Fibroblast of skin of scalp (primary cell): Measurements from ENCODE around the gene POC5.
"Not testable (repeated sequence)": the region's sequence is repeated elsewhere in the genome, so short reads cannot be mapped to it uniquely, and the experiment has no call there.

Source experiments
- DNase-seq: peaks from one replicate; pipeline ENCODE4 v3.0.0-alpha.2; 2013

POC5 gene

DNA sequence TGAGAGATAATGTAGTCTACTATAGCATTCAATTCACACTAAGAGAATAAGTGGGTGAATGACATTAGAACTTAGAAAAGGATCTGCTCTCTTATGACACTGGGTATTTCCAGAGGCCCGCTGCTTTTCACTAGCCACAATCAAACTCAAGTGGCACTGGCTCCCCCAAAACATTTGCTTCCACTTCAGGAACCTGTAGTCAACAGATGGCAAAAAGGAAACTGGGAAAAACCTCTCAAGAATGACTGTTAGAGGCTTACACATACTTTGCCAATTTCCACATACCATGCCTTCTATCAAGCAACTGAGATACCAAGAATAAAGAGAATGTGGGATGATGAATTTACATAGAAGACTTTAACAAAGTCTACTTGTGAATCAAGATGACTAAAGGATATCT is 11.2 kb downstream of the POC5 start:
- no peak for DNase-seq

- no peak for DNase-seq
These were observed 15.4 kb downstream of the POC5 start for GRCh38 chr5:75701856-75702255.

- not testable (repeated sequence) for DNase-seq
These were observed 21.5 kb downstream of the POC5 start for GRCh38 chr5:75695472-75696351.

- DNase-seq = no peak
These were observed 22.5 kb downstream of the POC5 start for GRCh38 chr5:75694781-75695180.

DNA sequence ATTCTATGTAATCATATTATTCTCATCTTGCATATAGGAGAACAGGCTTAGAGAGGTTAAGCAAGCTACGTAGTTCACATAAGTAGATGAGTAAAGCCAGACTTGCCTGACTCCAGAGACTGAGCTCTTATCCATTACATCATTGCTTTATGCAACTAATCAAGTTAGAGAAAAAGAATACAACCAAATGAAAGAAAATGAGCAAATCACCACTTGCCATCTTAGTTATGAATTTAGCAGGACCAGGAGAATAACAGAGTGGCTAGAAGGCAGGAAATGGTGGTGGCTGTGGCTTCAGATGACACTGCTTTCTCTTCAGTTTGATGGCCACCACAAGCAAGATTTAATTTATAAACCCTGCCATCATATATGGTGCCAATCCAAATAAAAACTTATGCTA is 26.6 kb downstream of the POC5 start:
- no peak for DNase-seq

DNA sequence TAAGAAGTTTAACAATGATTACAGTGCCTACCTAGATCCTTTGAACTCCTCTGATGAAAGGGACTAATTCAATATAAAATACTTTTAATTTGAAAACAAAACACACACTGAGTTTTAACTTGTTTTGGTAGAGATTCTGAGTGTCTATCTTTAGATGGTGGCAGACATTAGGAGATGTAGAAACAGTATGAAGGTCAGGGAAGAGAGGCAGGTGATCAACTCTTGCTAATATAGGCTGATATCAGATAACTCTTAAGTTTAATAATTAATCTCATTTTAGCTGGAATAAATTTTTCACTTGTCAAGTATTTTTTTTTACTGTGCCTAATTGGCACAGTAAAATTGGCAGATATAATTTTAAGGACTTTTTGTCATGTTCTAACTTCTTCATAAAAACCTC is 30.8 kb downstream of the POC5 start:
- DNase-seq = no peak

DNA sequence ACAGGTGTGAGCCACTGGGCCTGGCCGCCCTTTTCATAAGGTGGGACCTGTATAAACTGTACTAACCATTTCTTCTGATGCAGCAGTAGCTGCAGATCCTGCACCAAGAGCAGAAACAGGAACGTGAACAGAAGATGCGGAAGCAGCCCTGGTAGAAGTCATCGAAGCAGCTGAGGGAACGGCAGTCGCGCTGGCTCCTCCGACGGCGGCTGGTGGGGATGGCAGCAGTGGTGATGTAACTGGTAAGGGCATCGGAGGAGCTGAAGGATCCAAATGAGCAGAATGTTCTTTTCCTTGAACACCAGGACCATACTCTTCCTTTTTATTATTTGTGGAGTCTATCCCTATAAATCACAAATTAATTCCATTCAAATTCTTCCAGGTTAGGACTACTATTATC is 32.1 kb downstream of the POC5 start:
- DNase-seq = no peak

GRCh38 chr5:75681125-75681830 is 36.0 kb downstream of the POC5 start:
- DNase-seq = peak; percentile 45

- DNase-seq = no peak
These were observed 39.1 kb downstream of the POC5 start for GRCh38 chr5:75678155-75678554.

DNA sequence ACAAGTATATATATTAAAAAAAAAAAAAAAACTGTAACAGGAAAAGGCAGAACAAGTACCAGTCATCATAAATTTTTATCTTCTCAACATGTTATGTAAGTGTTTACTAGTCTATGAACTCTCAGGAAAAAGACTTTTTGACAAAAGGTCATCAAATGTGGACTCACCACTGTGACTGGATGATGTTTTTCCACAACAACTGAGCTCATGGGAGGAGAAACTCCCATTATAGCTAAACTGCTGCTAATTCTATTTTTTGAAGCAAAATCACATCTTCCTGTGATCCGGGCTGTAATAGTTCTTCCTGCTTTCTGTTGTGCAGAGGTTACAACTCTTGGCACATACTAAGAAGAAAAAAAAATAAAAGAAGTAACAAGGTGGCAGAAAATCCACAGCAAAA is 39.6 kb downstream of the POC5 start:
- no peak for DNase-seq

- DNase-seq = no peak
These were observed 41.5 kb downstream of the POC5 start for GRCh38 chr5:75675783-75676182.

GRCh38 chr5:75672616-75673015 is 44.6 kb downstream of the POC5 start:
- DNase-seq = no peak

DNA sequence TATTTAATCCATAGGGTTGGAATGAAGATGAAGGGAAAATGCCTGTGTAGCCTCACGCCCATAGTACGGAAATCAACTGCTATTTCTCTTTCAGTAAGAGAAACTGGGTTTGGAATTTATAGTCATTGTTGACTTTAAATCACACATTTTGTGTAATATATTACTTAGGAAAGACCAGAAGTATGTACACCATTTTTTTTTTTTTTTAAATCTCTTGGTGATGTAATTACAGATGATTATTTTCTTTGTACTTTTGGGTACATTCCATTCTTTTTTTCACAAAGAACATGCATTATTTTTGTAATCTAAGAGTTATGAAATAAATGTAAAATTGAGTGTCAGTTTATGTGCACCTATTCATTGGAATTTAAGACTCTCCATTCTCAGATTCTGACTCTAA is 45.7 kb downstream of the POC5 start:
- DNase-seq = no peak

GRCh38 chr5:75670577-75670976 is 46.7 kb downstream of the POC5 start:
- DNase-seq = no peak

DNA sequence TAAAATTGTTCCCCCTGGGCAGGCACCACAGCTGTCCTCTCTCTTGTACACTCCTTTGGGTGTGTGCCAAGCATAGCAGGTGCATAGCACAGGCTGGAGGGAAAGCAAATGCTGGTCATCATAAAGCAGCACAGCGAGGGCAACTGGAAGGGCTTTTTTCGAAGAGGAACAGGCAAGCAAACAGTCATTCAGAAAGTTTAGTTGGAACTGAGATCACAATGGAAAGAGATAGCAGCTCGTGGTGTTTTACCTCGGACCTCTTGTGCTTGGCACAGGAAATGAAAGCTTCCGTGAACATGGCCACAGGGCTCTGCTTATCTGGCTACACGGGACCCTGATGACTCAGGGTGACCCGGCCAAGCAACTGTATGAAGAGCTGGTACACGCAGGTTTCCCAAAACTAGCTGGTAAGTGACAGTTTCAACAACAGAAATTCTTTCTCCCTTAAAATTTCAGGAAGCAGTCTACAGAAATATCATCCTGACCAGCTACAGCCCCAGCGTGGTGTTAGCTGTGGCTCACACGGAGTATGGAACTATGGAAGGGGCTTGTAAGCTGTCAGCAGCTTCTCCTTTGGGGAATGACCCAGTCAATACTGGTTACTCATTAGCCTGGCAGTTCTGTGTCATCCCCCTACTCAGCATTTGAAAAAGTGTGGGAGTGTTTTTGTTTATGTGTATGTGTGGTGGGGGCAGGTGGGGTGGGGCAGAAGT is 48.1 kb downstream of the POC5 start:
- no peak for DNase-seq

DNA sequence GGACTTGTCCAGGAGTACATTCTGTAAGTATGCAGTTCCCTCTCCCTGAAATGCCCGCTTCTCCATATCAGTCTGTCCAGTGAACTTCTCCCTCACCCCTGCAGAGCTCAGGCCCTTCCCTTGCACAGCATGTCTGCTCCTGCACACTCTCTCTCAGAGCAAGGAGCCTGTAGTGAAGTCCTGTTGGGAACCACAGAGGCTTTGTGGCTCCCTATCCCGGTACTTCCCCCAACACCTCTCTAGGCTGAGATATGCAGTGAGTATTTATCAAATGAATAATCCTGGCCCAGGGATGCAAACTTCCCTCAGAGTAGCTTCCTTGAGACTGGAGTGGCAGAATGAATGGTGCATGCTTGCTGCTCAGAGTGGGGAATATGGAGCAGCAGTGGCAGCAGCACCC is 48.8 kb downstream of the POC5 start:
- no peak for DNase-seq

DNA sequence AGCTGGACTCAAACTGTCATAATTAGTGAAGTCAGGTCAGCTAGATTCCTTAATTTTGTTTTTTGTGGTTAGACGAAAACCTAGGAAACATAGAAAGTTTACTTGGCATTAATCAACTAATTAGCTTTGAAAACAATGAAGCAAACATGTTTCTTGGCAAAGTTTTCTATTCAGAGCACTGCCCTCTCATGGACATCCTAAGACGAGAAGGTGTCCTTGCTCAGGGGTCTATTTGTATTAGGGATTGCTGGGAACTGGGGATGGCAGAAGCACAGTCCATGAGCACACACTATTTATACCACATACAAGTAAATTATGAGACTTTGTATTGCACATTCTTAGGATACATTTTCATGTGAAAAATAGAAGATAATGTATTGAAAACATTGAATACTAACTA is 49.7 kb downstream of the POC5 start:
- DNase-seq = no peak

DNA sequence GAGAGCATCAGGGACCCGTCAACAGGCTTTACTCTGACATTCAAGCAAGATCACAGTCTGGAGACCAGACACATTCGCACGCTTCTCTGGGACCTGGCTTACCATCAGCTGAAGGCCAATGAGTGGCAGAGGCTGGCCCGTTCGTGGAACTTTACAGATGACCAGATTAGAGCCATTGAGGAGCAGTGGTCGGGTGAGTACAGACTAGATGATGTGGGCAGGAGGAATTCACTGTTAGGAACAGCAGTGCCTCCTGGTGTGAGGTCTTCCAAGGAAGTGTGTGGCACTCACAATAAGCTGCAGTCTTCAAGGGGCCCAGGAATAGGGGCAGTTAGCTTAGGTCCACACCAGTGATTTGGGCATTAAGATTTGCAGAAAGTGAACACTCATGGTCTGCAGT is 50.4 kb downstream of the POC5 start:
- DNase-seq = peak; percentile 11

DNA sequence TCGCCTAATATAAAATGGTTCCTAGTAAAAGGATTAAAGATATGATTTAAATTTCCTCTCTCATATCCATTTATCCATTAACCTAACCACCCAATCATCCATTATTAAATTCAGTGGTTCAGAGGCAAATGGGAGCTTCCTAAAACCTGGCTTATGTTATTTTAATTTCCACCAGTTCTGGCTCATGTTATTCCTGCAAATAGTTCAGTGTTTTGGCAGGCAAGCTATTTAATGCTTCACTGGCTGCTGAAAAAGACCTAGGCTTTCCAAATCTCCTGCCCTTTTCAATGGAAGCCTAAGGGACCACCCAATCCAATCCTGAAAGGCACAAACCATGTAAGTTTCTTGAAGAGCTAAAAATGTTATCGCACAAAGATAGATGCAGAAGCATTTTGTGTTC is 52.3 kb downstream of the POC5 start:
- DNase-seq = no peak

GRCh38 chr5:75663579-75664284 is 53.5 kb downstream of the POC5 start:
- DNase-seq = no peak

- no peak for DNase-seq
These were observed 55.2 kb downstream of the POC5 start for GRCh38 chr5:75662061-75662460.

- DNase-seq = no peak
These were observed 56.4 kb downstream of the POC5 start for GRCh38 chr5:75660678-75661465.
